IMR-90 (cell line): Measurements from ENCODE around the gene ENTREP3. TPM values are rescaled to one million over a fixed set of nuclear protein-coding genes. Genes with fewer than 3 reads are reported as not detected.

Source experiments
- ATAC-seq: fragments of 200-7000 bp; cut with Tn5 transposase; 2 replicates; pipeline ENCODE4 v1.9.1; 2020; ENCODE audit warnings: low read depth, mild to moderate bottlenecking, moderate library complexity
- BruUV-seq: library from RNA; stranded (reverse); fragments of 400-500 nt; replicated peaks from 2 replicates; lab custom pipeline; 2021; lab: Mats Ljungman, UMichigan
- CTCF ChIA-PET: fragments of 300-600 bp; formaldehyde crosslinking; extraction: SDS; loops from one replicate; lab custom pipeline; 2021; ENCODE audit warnings: antibody characterized with exemption; lab: Yijun Ruan, JAX
- POLR2A ChIA-PET: fragments of 300-600 bp; sonication (Branson Sonifier 250); formaldehyde crosslinking; loops from one replicate; lab custom pipeline; 2022; ENCODE audit warnings: antibody characterized with exemption; ENCODE audit not compliant: unreplicated experiment; lab: Charles Lee
- DNase-seq: peaks from one replicate; pipeline ENCODE4 v3.0.0; 2013
- H2AFZ ChIP-seq: replicated peaks from 2 replicates; pipeline ENCODE3; 2013; ENCODE audit warnings: low read length, mild to moderate bottlenecking; ENCODE audit not compliant: poor library complexity
- H2AK5ac ChIP-seq: 2 replicates; pipeline ENCODE4 v1.6.1; 2013; ENCODE audit warnings: low read depth, low read length, inconsistent platforms
- H2AK9ac ChIP-seq: replicated peaks from 2 replicates; pipeline ENCODE3; 2013; ENCODE audit warnings: mild to moderate bottlenecking, low read depth, low read length, moderate library complexity; ENCODE audit not compliant: poor library complexity
- H2BK120ac ChIP-seq: 2 replicates; pipeline ENCODE4 v1.6.1; 2013; ENCODE audit warnings: low read depth, low read length, inconsistent platforms
- H2BK15ac ChIP-seq: 3 replicates; pipeline ENCODE4 v1.6.1; 2013; ENCODE audit warnings: low read depth, low read length, inconsistent platforms
- H2BK20ac ChIP-seq: 2 replicates; pipeline ENCODE4 v1.6.1; 2013; ENCODE audit warnings: low read depth, mild to moderate bottlenecking, inconsistent platforms, low read length, moderate library complexity
- H2BK5ac ChIP-seq: 2 replicates; pipeline ENCODE4 v1.6.1; 2013; ENCODE audit warnings: mild to moderate bottlenecking, low read depth, low read length, inconsistent platforms; ENCODE audit not compliant: poor library complexity, severe bottlenecking
- H3K14ac ChIP-seq: replicated peaks from 2 replicates; pipeline ENCODE4 v1.6.1; 2013; ENCODE audit warnings: low read depth, low read length, inconsistent platforms
- H3K18ac ChIP-seq: 2 replicates; pipeline ENCODE4 v1.6.1; 2013; ENCODE audit warnings: low read depth, low read length, control low read depth
- H3K23ac ChIP-seq: 2 replicates; pipeline ENCODE4 v1.6.1; 2013; ENCODE audit warnings: low read depth, low read length, inconsistent platforms
- H3K27ac ChIP-seq: 2 replicates; pipeline ENCODE4 v1.5.1; 2013; ENCODE audit warnings: mild to moderate bottlenecking, control low read depth, low read length; ENCODE audit not compliant: insufficient read depth
- H3K27me3 ChIP-seq: 2 replicates; pipeline ENCODE4 v1.6.1; 2013; ENCODE audit warnings: low read length; ENCODE audit not compliant: control insufficient read depth, insufficient read depth
- H3K36me3 ChIP-seq: 2 replicates; pipeline ENCODE4 v1.6.1; 2013; ENCODE audit warnings: low read length, mixed read lengths; ENCODE audit not compliant: control insufficient read depth, insufficient read depth
- H3K4ac ChIP-seq: 2 replicates; pipeline ENCODE4 v1.6.1; 2013; ENCODE audit warnings: low read depth, low read length, inconsistent platforms
- H3K4me1 ChIP-seq: 2 replicates; pipeline ENCODE4 v1.6.1; 2013; ENCODE audit warnings: low read length, mixed read lengths; ENCODE audit not compliant: control insufficient read depth, insufficient read depth
- H3K4me2 ChIP-seq: 2 replicates; pipeline ENCODE4 v1.6.1; 2013; ENCODE audit warnings: low read depth, mild to moderate bottlenecking, control low read depth, low read length, moderate library complexity
- H3K4me3 ChIP-seq: 2 replicates; pipeline ENCODE4 v1.5.1; 2013; ENCODE audit warnings: low read depth, mild to moderate bottlenecking, control low read depth, low read length, moderate library complexity; ENCODE audit not compliant: insufficient read depth
- H3K56ac ChIP-seq: 2 replicates; pipeline ENCODE4 v1.6.1; 2013; ENCODE audit warnings: low read length, inconsistent platforms; ENCODE audit not compliant: insufficient read depth; ENCODE audit errors: extremely low read depth
- H3K79me1 ChIP-seq, 2 experiments: 2 replicates each; pipeline ENCODE4 v1.6.1; 2013; ENCODE audit warnings: low read length in 2 of 2, inconsistent platforms in 1 of 2, low read depth in 1 of 2
- H3K9ac ChIP-seq: 2 replicates; pipeline ENCODE4 v1.6.1; 2013; ENCODE audit warnings: low read depth, low read length, control low read depth
- H3K9me1 ChIP-seq: 2 replicates; pipeline ENCODE4 v1.6.1; 2013; ENCODE audit warnings: low read length, inconsistent platforms; ENCODE audit not compliant: insufficient read depth
- H3K9me3 ChIP-seq: 2 replicates; pipeline ENCODE4 v1.6.1; 2013; ENCODE audit warnings: low read length; ENCODE audit not compliant: control insufficient read depth, insufficient read depth
- H4K20me1 ChIP-seq: 2 replicates; pipeline ENCODE4 v1.6.1; 2013; ENCODE audit warnings: low read length, inconsistent platforms; ENCODE audit not compliant: insufficient read depth
- H4K5ac ChIP-seq: 2 replicates; pipeline ENCODE4 v1.6.1; 2013; ENCODE audit warnings: mild to moderate bottlenecking, low read depth, low read length, control low read depth
- H4K8ac ChIP-seq, 2 experiments: 2 replicates each; pipeline ENCODE4 v1.6.1; 2013; ENCODE audit warnings: low read depth in 2 of 2, low read length in 2 of 2, control low read depth in 1 of 2, inconsistent platforms in 1 of 2
- H4K91ac ChIP-seq: 2 replicates; pipeline ENCODE4 v1.6.1; 2013; ENCODE audit warnings: low read depth, low read length, inconsistent platforms; ENCODE audit not compliant: insufficient read depth
- BHLHE40 ChIP-seq: fragments of 150-350 bp; IDR thresholded peaks from 2 replicates; pipeline ENCODE4 v1.6.1; 2016; ENCODE audit warnings: mild to moderate bottlenecking, low read depth, low read length
- CEBPB ChIP-seq: IDR thresholded peaks from 2 replicates; pipeline ENCODE4 v1.6.1; 2012; ENCODE audit warnings: low read depth, low read length, improper control_type of control experiment
- ELK1 ChIP-seq: fragments of 150-350 bp; IDR thresholded peaks from 2 replicates; pipeline ENCODE4 v1.6.1; 2016; ENCODE audit warnings: low read depth, mild to moderate bottlenecking, low read length, moderate library complexity, borderline replicate concordance
- MAFK ChIP-seq: IDR thresholded peaks from 2 replicates; pipeline ENCODE4 v1.6.1; 2012; ENCODE audit warnings: low read depth, low read length, improper control_type of control experiment
- MAZ ChIP-seq: IDR thresholded peaks from 2 replicates; pipeline ENCODE4 v1.6.1; 2012; ENCODE audit warnings: low read depth, mild to moderate bottlenecking, low read length, improper control_type of control experiment, moderate library complexity, borderline replicate concordance
- MXI1 ChIP-seq: IDR thresholded peaks from 2 replicates; pipeline ENCODE4 v1.6.1; 2012; ENCODE audit warnings: low read depth, mild to moderate bottlenecking, low read length, moderate library complexity, borderline replicate concordance
- POLR2A ChIP-seq: IDR thresholded peaks from 2 replicates; pipeline ENCODE4 v1.6.1; 2012; ENCODE audit warnings: mild to moderate bottlenecking, low read depth, low read length
- RAD21 ChIP-seq: IDR thresholded peaks from 2 replicates; pipeline ENCODE4 v1.6.1; 2012; ENCODE audit warnings: low read length, improper control_type of control experiment
- RCOR1 ChIP-seq: IDR thresholded peaks from 2 replicates; pipeline ENCODE4 v1.6.1; 2012; ENCODE audit warnings: mild to moderate bottlenecking, low read length, improper control_type of control experiment; ENCODE audit not compliant: insufficient replicate concordance
- RFX5 ChIP-seq: IDR thresholded peaks from 2 replicates; pipeline ENCODE4 v1.8.0; 2012; ENCODE audit warnings: low read depth, mild to moderate bottlenecking, low read length, moderate library complexity
- SMC3 ChIP-seq: fragments of 150-350 bp; IDR thresholded peaks from 2 replicates; pipeline ENCODE4 v1.6.1; 2016; ENCODE audit warnings: low read depth, mild to moderate bottlenecking, antibody characterized with exemption, low read length, moderate library complexity
- USF2 ChIP-seq: fragments of 150-350 bp; IDR thresholded peaks from 2 replicates; pipeline ENCODE4 v1.6.1; 2017; ENCODE audit warnings: mild to moderate bottlenecking, antibody characterized with exemption, low read length, low read depth
- WGBS, 2 experiments: methylation state at CpG; one replicate each; pipeline versions ENCODE4 v1.1.5 to v1.1.7; 2013; ENCODE audit warnings: missing lambda C conversion rate in 2 of 2; ENCODE audit not compliant: insufficient read length in 1 of 2; ENCODE audit errors: extremely low coverage in 2 of 2; 5-methylcytosine and 5-hydroxymethylcytosine counted together
- dilution Hi-C: fragments of 300-500 bp; cut with HindIII; formaldehyde crosslinking; loops from one replicate; pipeline ENCODE4 v1.14.3; 2018; ENCODE audit warnings: low sequenced_read_pairs; ENCODE audit not compliant: unreplicated experiment
- in situ Hi-C: fragments of 300-500 bp; cut with MboI; formaldehyde crosslinking; loops from 3 replicates; pipeline ENCODE4 v1.14.3; 2019; ENCODE audit warnings: low sequenced_read_pairs, inconsistent platforms, mixed read lengths
- intact Hi-C: fragments of 100-400 bp; cut with micrococcal nuclease; formaldehyde crosslinking; loops from 2 replicates; pipeline ENCODE4 v1.10.0; 2022
- polyA plus RNA-seq, 3 experiments: library from polyadenylated mRNA; depleted of rRNA; stranded (reverse); fragments of >200 nt; gene quantifications; 2 replicates each; pipeline ENCODE4 v1.2.3, GENCODE V29; 2012; ENCODE audit warnings: low replicate concordance in 1 of 3
- total RNA-seq: library from RNA; depleted of rRNA; stranded (reverse); fragments of >200 nt; gene quantifications from 2 replicates; pipeline ENCODE4 v1.2.3, GENCODE V29; 2012

ENTREP3 gene
- total and polyA plus RNA-seq, 2 of the 4 experiments (the other 2 are of a cell fraction): 1.4 to 23.8 TPM

GRCh38 chr1:155244368-155245162 is 10.7 kb downstream of the ENTREP3 start (continued):
- TF ChIP-seq RCOR1: peak; percentile 96
- TF ChIP-seq POLR2A: peak; percentile 91
- 0 out of 2 replicates have a peak, but pooled peaks have one; percentile 41 for TF ChIP-seq MXI1
- peak; percentile 75 for TF ChIP-seq BHLHE40

GRCh38 chr1:155242805-155243358 is 12.4 kb downstream of the ENTREP3 start:
- no peak overlapping the region for H3K56ac ChIP-seq
- peaks cover 4 to 37% of the 10 kb centered on the region in 2 experiments; a peak in 3 of 4 replicates for H3K79me1 ChIP-seq
- in situ Hi-C loops: no loop called here
- intact Hi-C loops: no loop called here
- H2BK5ac ChIP-seq: no peak overlapping the region
- no CpG with 5 or more reads among the region's 3 CpGs for WGBS, 2 experiments
- no peaks in the 10 kb centered on the region for H4K20me1 ChIP-seq
- H3K27me3 ChIP-seq: no peaks in the 10 kb centered on the region
- H2AK9ac ChIP-seq: no peak overlapping the region
- H2AK5ac ChIP-seq: peak overlapping the region; percentile 87; the same call in 1 of the 2 replicates
- peak overlapping the region in 1 of 2 experiments; percentile 92; a peak in 1 of 4 replicates for H4K8ac ChIP-seq
- ChIA-PET POLR2A (no interaction called here), CTCF (no interaction called here)
- no peak overlapping the region for H4K5ac ChIP-seq
- dilution Hi-C loops: no loop called here
- DNase-seq (no peak), ATAC-seq (no peak)
- H3K27ac ChIP-seq: no peak overlapping the region
- H3K4ac ChIP-seq: peak overlapping the region; percentile 23
- peaks cover 6% of the 10 kb centered on the region; the same call in 1 of the 2 replicates for H3K4me1 ChIP-seq
- no peak overlapping the region for H2AFZ ChIP-seq
- no peak overlapping the region for H2BK20ac ChIP-seq
- H4K91ac ChIP-seq: no peak overlapping the region
- H3K9me3 ChIP-seq: no peaks in the 10 kb centered on the region
- peak overlapping the region; percentile 89 for H3K4me2 ChIP-seq
- peaks cover 6% of the 10 kb centered on the region for H3K9me1 ChIP-seq
- H3K9ac ChIP-seq: no peak overlapping the region
- H2BK120ac ChIP-seq: no peak overlapping the region
- no peak overlapping the region for H2BK15ac ChIP-seq
- peak overlapping the region; percentile 12; the same call in 1 of the 2 replicates for H3K23ac ChIP-seq
- TF ChIP-seq POLR2A (no peak), RFX5 (no peak), MAFK (no peak), CEBPB (no peak), RAD21 (no peak), MXI1 (no peak), RCOR1 (no peak), USF2 (no peak), SMC3 (no peak), ELK1 (no peak), MAZ (no peak)
- no TSS peak for BruUV-seq
- H3K4me3 ChIP-seq: no peak overlapping the region
- H3K36me3 ChIP-seq: peaks cover 13% of the 10 kb centered on the region
- no peak overlapping the region for H3K18ac ChIP-seq
- H3K14ac ChIP-seq: no peak overlapping the region; the same call in 1 of the 2 replicates
